Transverse colon (tissue), 4 donors: ENCODE data around the gene RPS27L. TPM values are rescaled to one million over a fixed set of nuclear protein-coding genes. Genes with fewer than 3 reads are reported as not detected.

Source experiments
- DNase-seq: peaks from one replicate; pipeline ENCODE4 v3.0.0-alpha.2; 2019
- H3K27ac ChIP-seq, 4 donors: fragments of 200-600 bp; sonication (generic); 2 replicates each; pipeline ENCODE4 v1.5.1; 2016 to 2018; ENCODE audit warnings: inconsistent platforms in 4 of 4
- H3K27me3 ChIP-seq: fragments of 200-600 bp; sonication (generic); 2 replicates; pipeline ENCODE4 v1.5.1; 2017; ENCODE audit warnings: inconsistent platforms
- H3K36me3 ChIP-seq, 4 donors: fragments of 200-600 bp; sonication (generic); 2 replicates each; pipeline ENCODE4 v1.5.1; 2017 to 2019; ENCODE audit warnings: inconsistent platforms in 4 of 4
- H3K4me1 ChIP-seq, 4 donors: fragments of 200-600 bp; sonication (generic); 2 replicates each; pipeline ENCODE4 v1.5.1; 2017 to 2020; ENCODE audit warnings: inconsistent platforms in 4 of 4
- H3K4me3 ChIP-seq, 4 donors: fragments of 200-600 bp; sonication (generic); 1 replicate in 1 of 4; 2 replicates in 3 of 4; pipeline versions ENCODE4 v1.5.1 to v1.6.1; 2017 to 2019; ENCODE audit warnings: inconsistent platforms in 4 of 4
- H3K9me3 ChIP-seq, 2 donors: fragments of 200-600 bp; sonication (generic); 2 replicates each; pipeline ENCODE4 v1.5.1; 2017 to 2019; ENCODE audit warnings: inconsistent platforms in 2 of 2
- EP300 ChIP-seq: sonication (generic); formaldehyde crosslinking; IDR thresholded peaks from one replicate; pipeline ENCODE4 v1.6.1; 2017; ENCODE audit warnings: antibody characterized with exemption, low read depth
- POLR2A ChIP-seq: fragments of 450-650 bp; IDR thresholded peaks from one replicate; pipeline ENCODE4 v1.6.1; 2016; ENCODE audit warnings: antibody characterized with exemption, mild to moderate bottlenecking, moderate library complexity
- POLR2AphosphoS5 ChIP-seq, 3 donors: sonication (generic); formaldehyde crosslinking; IDR thresholded peaks; one replicate each; pipeline ENCODE4 v1.6.1; 2016; ENCODE audit warnings: antibody characterized with exemption in 3 of 3
- WGBS, 2 donors: methylation state at CpG; one replicate each; pipeline ENCODE4 v1.1.5; 2018; ENCODE audit warnings: low coverage in 1 of 2; 5-methylcytosine and 5-hydroxymethylcytosine counted together
- in situ Hi-C, 4 donors: fragments of 200-750 bp; cut with MboI; loops; one replicate each; pipeline versions ENCODE4 v1.15.0 to v1.15.1; 2017; ENCODE audit warnings: low sequenced_read_pairs in 3 of 4, low pct_ligation_motif_present in 1 of 4, low pct_unique_long_range_greater_than_20kb in 1 of 4
- intact Hi-C: fragments of 100-400 bp; cut with DNase I; formaldehyde crosslinking; loops from one replicate; pipeline ENCODE4 v1.15.1; 2023; ENCODE audit warnings: low total_unique reads
- total RNA-seq, 4 donors: library from RNA; depleted of rRNA; stranded (reverse); fragments of >200 nt; gene quantifications; one replicate each; pipeline ENCODE4 v1.1.0, GENCODE V29; 2016
- TF ChIP-seq, protein P1 (sequence below), 5 experiments: fragments of 200-600 bp in 3 of 5; fragments of 450-650 bp in 2 of 5; sonication (generic) in 3 of 5; IDR thresholded peaks; 1 replicate in 2 of 5; 2 replicates in 3 of 5; pipeline ENCODE4 v1.5.1; 2016 to 2017; ENCODE audit warnings: antibody characterized with exemption in 5 of 5, inconsistent platforms in 3 of 5, mild to moderate bottlenecking in 2 of 5, moderate library complexity in 1 of 5

Gene RPS27L
- total RNA-seq, 4 donors from 2014 or later, result 4.5 to 143 (median 58.5) TPM

- Histone ChIP-seq H3K4me3 (no peak overlapping the region), H3K36me3 (no peaks in the 10 kb centered on the region), H3K9me3 (no peaks in the 10 kb centered on the region), H3K4me1 (peaks cover 4 to 49% (median 12%) of the 10 kb centered on the region in 4 donors), H3K27ac (no peak overlapping the region), H3K27me3 (no peaks in the 10 kb centered on the region)
- no peak for DNase-seq
- WGBS, 2 donors, result 82 to 89% methylated on average over 4 to 5 of the region's 5 CpGs
- TF ChIP-seq, protein P1, sequence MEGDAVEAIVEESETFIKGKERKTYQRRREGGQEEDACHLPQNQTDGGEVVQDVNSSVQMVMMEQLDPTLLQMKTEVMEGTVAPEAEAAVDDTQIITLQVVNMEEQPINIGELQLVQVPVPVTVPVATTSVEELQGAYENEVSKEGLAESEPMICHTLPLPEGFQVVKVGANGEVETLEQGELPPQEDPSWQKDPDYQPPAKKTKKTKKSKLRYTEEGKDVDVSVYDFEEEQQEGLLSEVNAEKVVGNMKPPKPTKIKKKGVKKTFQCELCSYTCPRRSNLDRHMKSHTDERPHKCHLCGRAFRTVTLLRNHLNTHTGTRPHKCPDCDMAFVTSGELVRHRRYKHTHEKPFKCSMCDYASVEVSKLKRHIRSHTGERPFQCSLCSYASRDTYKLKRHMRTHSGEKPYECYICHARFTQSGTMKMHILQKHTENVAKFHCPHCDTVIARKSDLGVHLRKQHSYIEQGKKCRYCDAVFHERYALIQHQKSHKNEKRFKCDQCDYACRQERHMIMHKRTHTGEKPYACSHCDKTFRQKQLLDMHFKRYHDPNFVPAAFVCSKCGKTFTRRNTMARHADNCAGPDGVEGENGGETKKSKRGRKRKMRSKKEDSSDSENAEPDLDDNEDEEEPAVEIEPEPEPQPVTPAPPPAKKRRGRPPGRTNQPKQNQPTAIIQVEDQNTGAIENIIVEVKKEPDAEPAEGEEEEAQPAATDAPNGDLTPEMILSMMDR (IDR thresholded peaks at IDR 0.05), result no peak
- in situ Hi-C loops (no loop called here), intact Hi-C loops (no loop called here)
Measured at GRCh38 chr15:63200464-63201249, 43.4 kb upstream of the RPS27L start.

GRCh38 chr15:63198371-63199250 is 41.3 kb upstream of the RPS27L start:
- no peak for DNase-seq
- intact Hi-C loops (no loop called here), in situ Hi-C loops (no loop called here)
- TF ChIP-seq, protein P1 (IDR thresholded peaks at IDR 0.05), result no peak
- TF ChIP-seq POLR2AphosphoS5 (IDR thresholded peaks at IDR 0.05), result no peak
- TF ChIP-seq EP300, result no peak
- TF ChIP-seq POLR2A, result no peak
- WGBS, 2 donors, result 55 to 61% methylated on average over 5 to 8 of the region's 8 CpGs
- peaks cover 4 to 66% (median 28%) of the 10 kb centered on the region in 4 donors for H3K4me1 ChIP-seq
- H3K27me3 ChIP-seq, result no peaks in the 10 kb centered on the region
- H3K36me3 ChIP-seq, result no peaks in the 10 kb centered on the region
- no peak overlapping the region for H3K4me3 ChIP-seq
- H3K9me3 ChIP-seq, result no peaks in the 10 kb centered on the region
- H3K27ac ChIP-seq, result peak overlapping the region; percentile 1 to 38 (median 21)

DNA sequence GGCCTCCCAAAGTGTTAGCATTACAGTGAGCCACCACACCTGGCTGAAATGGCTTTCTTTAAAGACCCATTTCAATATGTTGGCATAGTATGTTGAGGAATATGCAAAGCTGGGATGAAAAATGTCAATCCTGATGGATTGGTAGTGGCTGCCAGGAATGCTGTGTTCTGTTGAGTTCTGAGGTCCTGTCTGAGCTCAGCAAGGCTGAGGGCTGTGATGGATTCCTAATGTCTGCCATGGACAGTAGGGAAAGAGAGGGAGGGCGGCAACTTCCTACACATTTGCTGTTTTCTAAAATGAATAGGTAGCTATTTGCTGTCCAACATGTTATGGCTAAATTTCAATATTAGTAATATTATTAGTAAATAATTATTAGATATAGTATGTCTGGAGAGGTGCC is 40.3 kb upstream of the RPS27L start:
- Histone ChIP-seq H3K9me3 (no peaks in the 10 kb centered on the region), H3K27ac (peak overlapping the region in 2 of 4 donors; percentile 23 to 38), H3K4me3 (no peak overlapping the region), H3K36me3 (no peaks in the 10 kb centered on the region), H3K27me3 (no peaks in the 10 kb centered on the region), H3K4me1 (peaks cover 4 to 68% (median 30%) of the 10 kb centered on the region in 4 donors)
- no peak for DNase-seq
- intact Hi-C loops (no loop called here), in situ Hi-C loops (no loop called here)
- TF ChIP-seq POLR2A (no peak), EP300 (no peak), POLR2AphosphoS5 (IDR thresholded peaks at IDR 0.05) (no peak)
- TF ChIP-seq, protein P1 (IDR thresholded peaks at IDR 0.05), result no peak
- 75 to 100% methylated on average over 1 of the region's 1 CpG for WGBS, 2 donors

DNA sequence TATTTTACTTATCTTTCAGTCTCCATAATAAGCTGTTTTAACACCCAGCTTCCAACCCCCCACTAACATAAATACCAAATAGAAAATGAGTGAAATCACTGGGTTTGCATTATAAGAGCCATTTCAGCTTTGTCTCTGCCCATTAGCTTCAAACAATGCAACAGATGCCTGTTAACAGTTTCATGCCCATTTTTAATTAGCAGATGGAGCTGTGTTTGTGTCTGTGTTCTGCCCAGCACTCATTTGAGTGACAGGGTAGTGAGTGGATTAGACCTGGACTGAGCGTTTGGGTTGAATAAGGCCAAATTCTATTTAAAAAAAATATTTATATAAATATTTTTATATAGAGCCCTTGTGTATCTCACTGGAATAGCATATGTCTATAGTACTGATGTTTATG is 39.6 kb upstream of the RPS27L start:
- no peak for DNase-seq
- H3K27me3 ChIP-seq, result no peaks in the 10 kb centered on the region
- WGBS, 2 donors, result 73 to 82% methylated on average over 1 of the region's 1 CpG
- peaks cover 4 to 64% (median 28%) of the 10 kb centered on the region in 4 donors for H3K4me1 ChIP-seq
- H3K27ac ChIP-seq, result peak overlapping the region in 3 of 4 donors; percentile 19 to 71 (median 29)
- no peaks in the 10 kb centered on the region for H3K9me3 ChIP-seq
- no peaks in the 10 kb centered on the region for H3K36me3 ChIP-seq
- TF ChIP-seq POLR2A (no peak), POLR2AphosphoS5 (IDR thresholded peaks at IDR 0.05) (no peak), EP300 (no peak)
- TF ChIP-seq, protein P1 (IDR thresholded peaks at IDR 0.05), result no peak
- intact Hi-C loops (no loop called here), in situ Hi-C loops (no loop called here)
- H3K4me3 ChIP-seq, result no peak overlapping the region
